Activated CD4-positive, alpha-beta T cell treated with anti-CD3 and anti-CD28 coated beads for 4 hours (primary cell): ENCODE results near the gene CDH1.
"Not testable (repeated sequence)": the region's sequence is repeated elsewhere in the genome, so short reads cannot be mapped to it uniquely, and the experiment has no call there.

Source experiments
- DNase-seq, 2 donors: peaks; one replicate each; pipeline ENCODE4 v3.0.0-alpha.2; 2020

CDH1 gene

DNA sequence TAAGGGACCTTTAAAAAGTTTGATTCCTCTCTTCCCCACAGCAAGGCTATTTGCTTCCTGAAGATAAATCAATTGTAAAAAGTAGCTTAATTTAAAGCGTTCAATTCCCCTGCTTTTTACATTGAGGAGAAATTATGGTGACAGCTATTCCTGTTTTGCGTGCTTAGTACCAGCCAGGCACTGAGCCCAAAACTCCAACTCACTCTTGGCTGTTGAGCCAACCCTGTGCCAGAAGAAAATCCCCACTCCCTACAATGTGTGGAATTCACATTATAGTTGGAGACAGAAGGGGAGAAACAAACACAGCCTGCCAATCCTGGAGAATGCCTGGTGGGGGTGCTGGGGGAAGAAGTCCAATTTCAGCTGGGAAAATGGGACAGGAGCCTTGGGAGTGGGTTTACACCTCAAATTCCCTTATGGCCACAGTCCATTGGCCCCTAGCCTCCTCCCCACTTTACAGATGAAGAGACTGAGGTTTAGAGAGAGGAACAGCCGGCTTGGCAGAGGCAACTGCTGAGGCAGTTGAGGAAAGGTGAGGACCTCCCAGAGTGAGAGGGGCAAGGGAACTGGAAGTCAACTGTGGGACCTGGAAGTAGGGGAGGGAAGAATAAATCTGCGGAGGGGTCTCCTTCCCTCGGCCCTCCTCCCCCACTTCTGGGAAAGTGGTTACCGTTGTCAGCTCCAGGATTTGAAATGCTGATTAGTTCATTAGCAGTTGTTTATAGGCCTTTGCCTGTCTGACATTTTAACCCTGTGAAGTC lies 26.1 kb downstream of the CDH1 start:
- no peak for DNase-seq

GRCh38 chr16:68764862-68765261 lies 27.8 kb downstream of the CDH1 start:
- no peak for DNase-seq

- DNase-seq, result no peak
Observed at GRCh38 chr16:68767581-68767980, 30.5 kb downstream of the CDH1 start.

GRCh38 chr16:68768175-68768574 lies 31.1 kb downstream of the CDH1 start:
- DNase-seq, result no peak

DNA sequence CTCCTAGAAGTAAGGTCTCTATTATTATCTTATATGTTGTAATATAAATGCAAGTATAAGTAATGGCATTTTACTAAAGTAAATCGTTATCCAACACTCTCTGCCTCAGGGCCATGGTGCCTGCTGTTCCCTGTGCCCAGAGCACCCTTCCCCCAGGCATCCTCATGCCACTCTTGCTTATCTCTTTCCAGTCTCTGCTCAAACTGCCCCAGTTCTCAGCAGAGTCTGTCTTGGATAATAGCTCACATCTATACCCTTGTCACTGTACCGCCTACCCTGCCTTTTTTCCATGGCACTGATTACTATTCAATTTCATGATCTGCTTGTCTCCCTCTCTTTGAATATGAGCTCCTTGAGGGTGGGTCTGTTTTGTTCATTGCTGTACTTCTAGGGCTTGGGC lies 31.7 kb downstream of the CDH1 start:
- no peak for DNase-seq

GRCh38 chr16:68770671-68771070 lies 33.6 kb downstream of the CDH1 start:
- DNase-seq, result no peak

DNA sequence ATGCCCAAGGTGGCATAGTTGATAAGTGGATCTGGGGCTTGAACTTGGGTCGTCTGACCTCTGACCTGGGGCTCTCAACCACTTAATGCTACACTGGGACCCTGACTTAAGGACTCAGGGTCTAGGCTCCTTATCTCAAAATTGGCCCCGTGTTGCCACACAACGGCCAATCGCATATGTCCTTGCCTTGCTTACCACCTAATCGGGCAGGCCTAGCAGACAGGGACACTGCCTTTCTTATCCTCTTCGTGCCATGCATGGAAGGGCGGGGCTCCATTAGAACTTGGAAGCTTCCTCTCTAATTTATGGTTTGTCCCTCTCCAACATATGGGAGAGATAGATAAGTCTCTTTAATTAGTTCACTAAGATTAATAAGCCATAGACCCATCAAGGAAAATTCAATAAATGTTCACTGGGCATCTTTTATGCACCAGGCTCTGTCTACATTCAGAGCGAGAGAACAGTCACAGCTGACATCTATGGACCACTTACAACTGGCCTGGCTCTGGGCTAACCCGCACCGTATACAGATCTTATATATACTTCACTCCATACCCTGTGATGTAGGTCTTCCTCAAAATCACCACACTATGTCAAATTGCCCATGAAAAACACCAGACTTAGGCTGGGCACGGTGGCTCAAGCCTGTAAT lies 35.1 kb downstream of the CDH1 start:
- DNase-seq, result no peak

- no peak for DNase-seq
Observed at GRCh38 chr16:68772871-68773270, 35.8 kb downstream of the CDH1 start.

DNA sequence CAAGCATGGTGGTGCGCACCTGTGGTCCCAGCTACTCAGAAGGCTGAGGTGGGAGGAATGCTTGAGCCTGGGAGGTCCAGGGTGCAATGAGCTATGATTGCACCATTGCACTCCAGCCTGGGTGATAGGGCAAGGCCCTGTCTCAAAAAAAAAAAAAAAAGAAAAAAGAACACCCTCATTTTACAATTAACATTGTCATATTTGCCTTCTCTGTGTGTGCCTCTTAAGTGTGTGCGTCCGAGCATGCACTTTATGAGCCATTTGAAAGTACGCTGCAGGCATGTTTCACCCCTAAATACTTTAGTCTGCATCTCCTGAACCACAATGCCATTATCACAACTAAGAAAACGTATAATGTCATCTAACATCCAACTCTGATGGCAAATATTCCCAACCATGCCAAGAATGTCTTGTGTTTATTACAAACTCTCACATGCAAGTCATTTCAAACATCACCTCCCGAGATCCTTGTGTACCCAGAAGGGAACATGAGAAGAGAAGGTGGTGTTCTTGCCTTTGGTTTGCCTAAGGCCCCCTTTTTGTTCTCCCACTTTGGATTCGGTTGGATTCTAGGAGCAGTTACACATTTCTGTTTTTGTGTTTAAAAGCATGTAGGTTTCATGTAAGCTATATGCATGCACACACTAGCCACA lies 38.0 kb downstream of the CDH1 start:
- no peak for DNase-seq

GRCh38 chr16:68776821-68777485 lies 39.9 kb downstream of the CDH1 start:
- no peak for DNase-seq

DNA sequence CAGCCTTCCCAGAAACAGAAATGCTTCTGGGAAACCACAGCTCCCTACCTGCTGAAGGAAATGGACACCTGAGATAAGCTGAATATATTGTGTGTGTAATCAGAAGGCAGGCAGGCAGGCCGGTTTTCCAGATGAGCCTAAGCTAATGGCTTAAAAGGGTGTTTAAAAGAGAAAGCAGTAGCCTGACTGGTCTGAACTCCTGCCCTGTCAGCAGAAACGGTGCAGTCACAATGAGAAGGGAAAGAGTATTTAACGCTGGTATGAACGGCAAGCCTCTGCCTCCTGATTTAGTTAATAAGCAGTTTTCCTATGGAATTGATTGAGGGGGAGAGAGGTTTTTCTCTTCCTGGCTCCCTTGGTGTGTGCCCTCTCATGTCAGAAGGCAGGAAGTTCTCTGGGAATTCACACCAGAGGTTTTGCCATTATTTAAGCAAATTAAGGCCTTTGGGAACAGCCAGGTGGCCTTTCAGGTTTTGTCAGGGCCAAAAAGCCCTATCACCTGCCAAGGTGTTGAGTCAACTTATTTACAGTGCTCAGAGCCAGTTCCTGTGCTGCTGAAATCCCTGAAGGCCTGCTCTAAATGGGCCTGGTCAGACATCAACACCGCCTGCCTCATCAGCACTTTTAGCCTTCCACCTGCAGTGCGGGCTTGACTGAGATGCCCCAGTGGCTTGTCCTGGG lies 41.6 kb downstream of the CDH1 start:
- DNase-seq, result no peak

GRCh38 chr16:68779891-68780290 lies 42.8 kb downstream of the CDH1 start:
- no peak for DNase-seq

DNA sequence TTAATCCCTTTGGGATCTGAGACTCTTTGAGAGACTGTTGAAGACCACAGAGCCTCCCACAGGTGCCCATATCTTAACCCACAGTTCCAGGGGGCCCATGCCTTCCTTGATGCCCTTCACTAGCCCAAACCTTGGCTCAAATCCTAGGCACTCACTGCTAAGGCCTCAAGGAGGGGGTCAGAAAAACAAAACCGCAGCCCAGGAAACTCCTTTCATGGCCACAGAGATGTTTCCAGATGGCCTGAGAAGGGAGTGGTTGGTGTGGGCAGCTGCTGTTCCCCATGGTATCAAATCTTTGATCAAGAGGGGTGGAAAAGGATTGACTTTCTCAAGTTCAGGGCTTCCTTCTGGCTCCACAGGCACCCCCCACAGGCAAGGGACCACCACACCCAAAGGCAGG lies 44.7 kb downstream of the CDH1 start:
- no peak for DNase-seq

DNA sequence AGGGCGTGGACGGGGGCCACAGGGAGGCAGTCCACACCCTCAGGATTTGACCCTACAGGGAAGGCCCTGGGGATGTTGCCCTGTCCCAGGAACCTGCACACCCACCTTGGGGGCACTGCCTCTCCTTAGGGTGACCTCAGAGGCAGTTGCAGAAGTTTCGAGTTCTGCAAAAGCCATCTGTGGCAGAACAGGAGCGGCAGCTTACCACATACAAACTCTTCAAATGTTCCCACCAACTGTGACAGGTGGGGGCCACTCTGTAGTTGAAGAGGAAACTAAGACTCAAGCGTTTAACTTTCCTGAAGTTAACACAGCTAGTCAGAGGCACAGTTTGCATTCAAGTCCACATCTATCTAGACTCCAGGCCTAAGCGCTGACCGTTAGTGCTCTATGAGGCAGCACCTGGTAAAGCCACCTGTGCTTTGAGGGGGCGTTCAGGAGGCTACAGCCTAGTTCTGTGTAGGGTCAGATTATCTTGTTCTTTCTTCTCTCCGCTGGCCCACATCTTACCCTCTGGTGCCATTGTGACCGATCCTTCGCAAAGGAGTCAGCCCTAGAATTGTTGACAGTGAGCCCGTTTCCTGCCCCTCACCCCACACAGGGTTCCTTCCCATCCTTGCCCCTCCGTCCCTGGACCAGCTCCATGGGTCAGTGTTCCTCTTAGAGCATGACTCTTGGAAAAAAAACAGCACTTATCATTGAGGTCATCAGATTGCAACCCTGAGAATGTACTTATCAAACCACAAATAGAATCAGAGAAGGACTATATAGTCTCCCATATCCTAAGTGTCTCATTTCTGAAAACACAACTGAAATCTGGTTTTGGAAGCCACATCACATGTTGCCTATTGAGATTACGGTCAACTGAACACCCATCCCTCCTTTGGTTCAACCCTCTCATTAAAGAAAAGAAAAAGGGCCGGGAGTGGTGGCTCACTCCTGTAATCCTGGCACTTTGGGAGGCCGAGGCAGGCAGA lies 45.4 kb downstream of the CDH1 start:
- DNase-seq, result no peak

GRCh38 chr16:68784226-68784625 lies 47.1 kb downstream of the CDH1 start:
- DNase-seq, result no peak

DNA sequence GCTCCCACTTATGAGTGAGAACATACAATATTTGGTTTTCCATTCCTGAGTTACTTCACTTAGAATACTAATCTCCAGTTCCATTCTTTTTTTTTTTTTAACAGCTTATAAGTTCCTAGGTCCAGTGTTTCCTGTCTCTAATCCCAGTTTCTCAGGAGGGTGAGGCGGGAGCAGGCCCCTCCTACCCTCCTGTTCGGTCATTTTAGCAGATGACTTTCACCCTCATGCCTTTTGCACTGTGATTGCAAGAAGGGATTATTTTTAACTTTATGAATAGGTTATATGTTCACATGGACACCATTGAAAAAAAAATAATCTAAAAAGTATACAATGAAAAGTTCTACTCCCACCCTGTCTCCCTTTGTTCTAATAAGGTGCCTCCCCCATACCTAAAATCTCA lies 47.6 kb downstream of the CDH1 start:
- DNase-seq, result no peak

DNA sequence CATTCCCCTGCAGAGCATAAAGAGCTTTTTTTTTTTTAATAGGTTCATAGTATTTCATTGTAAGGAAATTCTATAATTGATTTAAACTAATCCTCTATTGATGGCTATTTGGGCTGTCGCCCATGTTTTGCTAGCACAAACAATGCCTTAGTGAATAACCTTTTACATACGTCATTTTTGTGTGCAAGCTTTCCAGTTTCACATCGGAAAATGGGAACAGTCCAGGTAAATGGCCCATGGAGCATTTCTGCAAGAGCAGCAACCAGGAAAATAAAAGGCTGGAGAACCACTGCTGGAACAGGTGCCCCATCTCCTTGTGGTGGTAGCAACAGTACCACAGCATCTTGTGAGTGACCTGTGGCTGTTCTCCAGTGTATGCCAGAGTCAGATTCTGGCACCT lies 48.6 kb downstream of the CDH1 start:
- no peak for DNase-seq

DNA sequence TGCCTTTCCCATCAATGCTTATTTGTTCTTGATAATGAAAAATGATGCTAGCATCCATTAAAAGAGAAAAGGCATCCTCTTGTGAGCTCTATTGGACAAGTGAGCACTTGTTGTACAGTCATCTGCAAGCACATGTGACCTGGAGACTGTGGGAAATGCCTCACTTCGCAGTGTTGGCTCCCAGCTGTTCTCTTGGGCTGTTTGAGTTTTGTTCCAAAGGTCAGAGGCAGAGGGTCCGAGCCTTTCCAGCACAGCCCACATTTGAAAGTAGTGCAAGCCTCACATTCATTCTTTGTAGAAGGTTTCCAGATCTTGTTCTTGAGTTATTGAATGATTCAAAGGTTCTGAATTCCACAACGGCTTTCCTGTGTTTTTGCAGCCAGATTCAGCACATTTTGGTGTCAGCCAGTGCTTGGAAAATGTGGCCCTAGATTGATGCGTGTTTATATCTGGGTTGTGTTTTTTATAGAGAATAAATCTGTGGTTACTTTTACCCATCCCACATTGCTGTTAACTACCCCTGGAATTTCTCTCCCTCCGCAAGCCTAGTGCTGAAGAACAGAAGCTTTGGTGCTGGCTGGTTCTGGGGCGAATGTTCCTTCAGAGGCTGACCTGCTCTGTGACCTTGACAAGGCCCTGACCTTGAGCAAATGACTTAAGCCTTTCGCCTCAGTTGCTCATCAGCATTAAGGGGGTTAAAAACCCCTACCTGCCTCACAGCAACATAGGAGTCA lies 49.8 kb downstream of the CDH1 start:
- no peak for DNase-seq

DNA sequence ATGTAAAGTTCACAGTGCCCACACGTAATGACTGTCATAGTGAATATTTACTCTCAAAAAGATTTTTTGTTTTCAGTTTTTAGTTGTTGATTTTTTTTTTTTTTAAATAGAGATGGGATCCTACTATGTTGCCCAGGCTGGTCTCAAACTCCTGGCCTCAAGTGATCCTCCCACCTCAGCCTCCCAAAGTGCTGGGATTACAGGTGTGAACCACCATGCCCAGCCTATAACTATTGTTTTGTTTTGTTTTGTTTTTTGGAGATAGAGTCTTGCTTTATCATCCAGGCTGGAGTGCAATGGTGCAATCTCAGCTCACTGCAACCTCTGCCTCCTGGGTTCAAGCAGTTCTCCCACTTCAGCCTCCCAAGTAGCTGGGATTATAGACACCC lies 50.3 kb downstream of the CDH1 start:
- not testable (repeated sequence) for DNase-seq

DNA sequence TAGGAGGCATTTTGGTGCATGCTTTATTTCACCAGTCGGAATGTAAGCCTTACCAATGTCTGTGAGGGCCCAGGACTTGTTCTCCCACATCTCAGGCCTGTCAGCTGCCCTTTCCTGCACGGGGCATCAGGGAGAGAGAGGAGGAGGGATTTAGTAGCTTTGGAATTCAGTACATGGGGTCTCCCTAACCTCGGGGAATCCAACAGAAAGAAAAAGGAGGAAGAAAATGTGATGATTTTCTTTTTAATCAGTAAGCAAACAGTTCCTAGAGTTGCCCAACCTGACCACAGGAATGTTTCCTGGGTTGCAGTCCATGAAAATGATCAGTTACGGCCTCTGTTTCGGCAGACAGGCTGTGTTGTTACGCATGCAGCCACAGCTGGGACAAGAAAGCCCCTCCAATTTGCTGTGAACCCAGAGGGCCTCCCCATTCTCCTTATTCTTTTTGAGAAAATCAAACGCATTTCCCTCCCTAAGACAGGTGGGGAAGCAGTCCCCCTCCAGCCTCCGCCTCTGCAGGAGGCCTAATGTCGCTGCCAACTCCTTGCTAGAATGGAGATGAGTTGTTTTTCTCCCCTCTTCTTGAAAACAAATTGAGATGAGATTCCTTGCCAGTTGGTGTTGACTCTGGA lies 53.2 kb downstream of the CDH1 start:
- DNase-seq, result no peak

GRCh38 chr16:68790944-68791343 lies 53.9 kb downstream of the CDH1 start:
- no peak for DNase-seq
